ENCODE data around the gene SCYL2. TPM values are rescaled to one million over a fixed set of nuclear protein-coding genes. Genes with fewer than 3 reads are reported as not detected.

The SCYL2 gene
- total RNA-seq, 1 experiment from 2014 or later, result 35.8 TPM

DNA sequence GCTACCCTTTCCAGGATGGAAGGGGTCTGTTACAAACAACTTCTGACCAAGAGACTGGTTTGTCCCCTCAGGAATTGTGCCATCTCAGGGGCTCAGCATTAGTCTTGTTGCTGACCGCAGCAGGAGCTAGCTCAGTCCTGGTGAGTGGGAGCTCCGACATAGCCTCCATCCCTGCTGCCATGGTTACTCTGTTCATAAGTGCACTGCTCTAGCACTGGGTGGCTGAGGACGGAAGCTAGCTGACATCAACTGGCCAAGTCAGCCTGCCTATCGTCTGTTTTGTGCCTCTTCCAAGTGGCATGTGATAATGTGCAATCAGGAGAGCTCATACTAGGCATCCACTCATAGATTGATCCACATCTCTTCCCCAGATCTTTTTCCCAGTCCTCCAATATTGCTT lies 97.3 kb downstream of the SCYL2 start:
- TF ChIP-seq, protein P1, sequence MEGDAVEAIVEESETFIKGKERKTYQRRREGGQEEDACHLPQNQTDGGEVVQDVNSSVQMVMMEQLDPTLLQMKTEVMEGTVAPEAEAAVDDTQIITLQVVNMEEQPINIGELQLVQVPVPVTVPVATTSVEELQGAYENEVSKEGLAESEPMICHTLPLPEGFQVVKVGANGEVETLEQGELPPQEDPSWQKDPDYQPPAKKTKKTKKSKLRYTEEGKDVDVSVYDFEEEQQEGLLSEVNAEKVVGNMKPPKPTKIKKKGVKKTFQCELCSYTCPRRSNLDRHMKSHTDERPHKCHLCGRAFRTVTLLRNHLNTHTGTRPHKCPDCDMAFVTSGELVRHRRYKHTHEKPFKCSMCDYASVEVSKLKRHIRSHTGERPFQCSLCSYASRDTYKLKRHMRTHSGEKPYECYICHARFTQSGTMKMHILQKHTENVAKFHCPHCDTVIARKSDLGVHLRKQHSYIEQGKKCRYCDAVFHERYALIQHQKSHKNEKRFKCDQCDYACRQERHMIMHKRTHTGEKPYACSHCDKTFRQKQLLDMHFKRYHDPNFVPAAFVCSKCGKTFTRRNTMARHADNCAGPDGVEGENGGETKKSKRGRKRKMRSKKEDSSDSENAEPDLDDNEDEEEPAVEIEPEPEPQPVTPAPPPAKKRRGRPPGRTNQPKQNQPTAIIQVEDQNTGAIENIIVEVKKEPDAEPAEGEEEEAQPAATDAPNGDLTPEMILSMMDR (conservative IDR thresholded peaks at IDR 0.05; ENCODE audit: low read depth, low read length), result no peak
- no peak for TF ChIP-seq EZH2phosphoT487 (IDR thresholded peaks at IDR 0.05; ENCODE audit: borderline replicate concordance, low read length)
- TF ChIP-seq EZH2 (IDR thresholded peaks at IDR 0.05; ENCODE audit: low read length, unreplicated experiment), result no peak
- no peaks in the 10 kb centered on the region for H3K36me3 ChIP-seq (ENCODE audit: low read depth, low read length)
- ChIA-PET CTCF (no interaction called here), POLR2A (ENCODE audit: unreplicated experiment) (no interaction called here)
- H3K9me3 ChIP-seq (ENCODE audit: low read length), result no peaks in the 10 kb centered on the region
- H2AFZ ChIP-seq (ENCODE audit: low read length), result no peak overlapping the region
- ATAC-seq, result no peak
- BruUV-seq (replicated peaks), result no TSS peak
- no peak for DNase-seq
- no peak overlapping the region for H3K4me2 ChIP-seq (ENCODE audit: low read length)
- no peaks in the 10 kb centered on the region for H3F3A ChIP-seq (ENCODE audit: low read length, unreplicated experiment)
- intact Hi-C loops (cut with micrococcal nuclease), result no loop called here
- no peak overlapping the region for H3K9ac ChIP-seq (ENCODE audit: low read length)
- no peaks in the 10 kb centered on the region for H3K79me2 ChIP-seq (ENCODE audit: low read length)
- peaks cover 52% of the 10 kb centered on the region for H3K27me3 ChIP-seq (ENCODE audit: low read length)
- no peak overlapping the region for H3K27ac ChIP-seq (ENCODE audit: low read length)
- no peaks in the 10 kb centered on the region for H3K4me1 ChIP-seq (ENCODE audit: insufficient read depth, low read length)
- H4K20me1 ChIP-seq (ENCODE audit: low read length), result no peaks in the 10 kb centered on the region
- H3K4me3 ChIP-seq (ENCODE audit: low read length), result no peak overlapping the region
- H3K9me2 ChIP-seq (replicated peaks; ENCODE audit: low read length), result no peaks in the 10 kb centered on the region

DNA sequence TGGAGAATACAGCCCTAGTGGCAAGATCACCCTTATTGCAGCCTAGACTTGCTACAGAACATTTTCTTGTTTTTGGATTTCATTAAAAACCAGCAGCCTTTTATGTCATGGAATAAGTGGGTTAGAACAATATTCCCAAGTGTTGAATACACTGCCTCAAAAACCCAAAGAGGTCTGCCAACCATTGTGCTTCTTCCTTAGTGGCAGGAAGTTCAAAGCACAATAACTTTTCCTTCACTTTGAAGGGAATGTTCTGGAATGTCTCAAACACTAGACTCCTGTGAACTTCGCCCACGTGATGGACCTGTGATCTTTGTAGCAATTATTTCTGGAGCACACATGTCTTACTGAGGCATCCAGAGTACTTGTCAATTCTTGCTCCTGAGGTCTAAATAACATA lies 98.4 kb downstream of the SCYL2 start:
- no peaks in the 10 kb centered on the region for H4K20me1 ChIP-seq (ENCODE audit: low read length)
- peaks cover 56% of the 10 kb centered on the region for H3K27me3 ChIP-seq (ENCODE audit: low read length)
- H3K9me2 ChIP-seq (replicated peaks; ENCODE audit: low read length), result no peaks in the 10 kb centered on the region
- no peak overlapping the region for H3K4me3 ChIP-seq (ENCODE audit: low read length)
- H3K4me1 ChIP-seq (ENCODE audit: insufficient read depth, low read length), result no peaks in the 10 kb centered on the region
- ATAC-seq, result no peak
- no peak overlapping the region for H2AFZ ChIP-seq (ENCODE audit: low read length)
- no peak overlapping the region for H3K4me2 ChIP-seq (ENCODE audit: low read length)
- TF ChIP-seq, protein P1 (conservative IDR thresholded peaks at IDR 0.05; ENCODE audit: low read depth, low read length), result no peak
- TF ChIP-seq EZH2 (IDR thresholded peaks at IDR 0.05; ENCODE audit: low read length, unreplicated experiment) (no peak), EZH2phosphoT487 (IDR thresholded peaks at IDR 0.05; ENCODE audit: borderline replicate concordance, low read length) (no peak)
- no peak overlapping the region for H3K9ac ChIP-seq (ENCODE audit: low read length)
- no peaks in the 10 kb centered on the region for H3F3A ChIP-seq (ENCODE audit: low read length, unreplicated experiment)
- H3K27ac ChIP-seq (ENCODE audit: low read length), result no peak overlapping the region
- intact Hi-C loops (cut with micrococcal nuclease), result no loop called here
- H3K36me3 ChIP-seq (ENCODE audit: low read depth, low read length), result no peaks in the 10 kb centered on the region
- CTCF ChIA-PET, result no interaction called here
- no peaks in the 10 kb centered on the region for H3K79me2 ChIP-seq (ENCODE audit: low read length)
- POLR2A ChIA-PET (ENCODE audit: unreplicated experiment), result no interaction called here
- no peaks in the 10 kb centered on the region for H3K9me3 ChIP-seq (ENCODE audit: low read length)
- no peak for DNase-seq
- BruUV-seq (replicated peaks), result no TSS peak

DNA sequence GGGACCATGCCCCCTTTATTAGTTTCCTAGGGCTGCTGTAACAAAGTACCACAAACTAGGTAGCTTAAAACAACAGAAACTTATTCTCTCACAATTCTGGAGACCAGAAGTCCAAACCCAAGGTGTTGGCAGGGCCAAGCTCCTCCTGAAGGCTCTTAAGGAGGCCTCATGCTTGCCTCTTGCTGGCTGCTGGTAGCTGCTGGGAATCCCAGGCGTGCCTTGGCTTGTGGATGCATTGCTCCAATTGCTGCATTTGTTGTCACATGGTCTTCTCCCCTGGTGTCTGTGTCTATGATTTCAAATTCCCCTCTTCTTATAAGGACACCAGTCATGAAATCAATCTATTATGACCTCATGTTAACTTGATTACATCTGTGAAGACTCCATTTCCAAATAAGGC lies 101.1 kb downstream of the SCYL2 start:
- POLR2A ChIA-PET (ENCODE audit: unreplicated experiment), result no interaction called here
- intact Hi-C loops (cut with micrococcal nuclease), result no loop called here
- CTCF ChIA-PET, result interaction anchor here (0.5 kb wide), 1 partner anchor 134 kb away, joined by 3 read pairs; no protein-coding TSS in a partner anchor
- Histone ChIP-seq H3K9me3 (ENCODE audit: low read length) (no peaks in the 10 kb centered on the region), H3K27me3 (ENCODE audit: low read length) (peaks cover 53% of the 10 kb centered on the region), H4K20me1 (ENCODE audit: low read length) (no peaks in the 10 kb centered on the region), H3K9me2 (replicated peaks; ENCODE audit: low read length) (no peaks in the 10 kb centered on the region), H3K36me3 (ENCODE audit: low read depth, low read length) (no peaks in the 10 kb centered on the region), H3K9ac (ENCODE audit: low read length) (no peak overlapping the region), H3K4me2 (ENCODE audit: low read length) (no peak overlapping the region), H3K27ac (ENCODE audit: low read length) (no peak overlapping the region), H3K4me3 (ENCODE audit: low read length) (no peak overlapping the region), H2AFZ (ENCODE audit: low read length) (no peak overlapping the region), H3K4me1 (ENCODE audit: insufficient read depth, low read length) (no peaks in the 10 kb centered on the region), H3K79me2 (ENCODE audit: low read length) (no peaks in the 10 kb centered on the region), H3F3A (ENCODE audit: low read length, unreplicated experiment) (no peaks in the 10 kb centered on the region)
- no TSS peak for BruUV-seq (replicated peaks)
- TF ChIP-seq EZH2phosphoT487 (IDR thresholded peaks at IDR 0.05; ENCODE audit: borderline replicate concordance, low read length) (no peak), EZH2 (IDR thresholded peaks at IDR 0.05; ENCODE audit: low read length, unreplicated experiment) (no peak)
- TF ChIP-seq, protein P1 (conservative IDR thresholded peaks at IDR 0.05; ENCODE audit: low read depth, low read length), result no peak
- ATAC-seq (no peak), DNase-seq (no peak)
